ENCODE measurements around the gene GAS7.

DNA sequence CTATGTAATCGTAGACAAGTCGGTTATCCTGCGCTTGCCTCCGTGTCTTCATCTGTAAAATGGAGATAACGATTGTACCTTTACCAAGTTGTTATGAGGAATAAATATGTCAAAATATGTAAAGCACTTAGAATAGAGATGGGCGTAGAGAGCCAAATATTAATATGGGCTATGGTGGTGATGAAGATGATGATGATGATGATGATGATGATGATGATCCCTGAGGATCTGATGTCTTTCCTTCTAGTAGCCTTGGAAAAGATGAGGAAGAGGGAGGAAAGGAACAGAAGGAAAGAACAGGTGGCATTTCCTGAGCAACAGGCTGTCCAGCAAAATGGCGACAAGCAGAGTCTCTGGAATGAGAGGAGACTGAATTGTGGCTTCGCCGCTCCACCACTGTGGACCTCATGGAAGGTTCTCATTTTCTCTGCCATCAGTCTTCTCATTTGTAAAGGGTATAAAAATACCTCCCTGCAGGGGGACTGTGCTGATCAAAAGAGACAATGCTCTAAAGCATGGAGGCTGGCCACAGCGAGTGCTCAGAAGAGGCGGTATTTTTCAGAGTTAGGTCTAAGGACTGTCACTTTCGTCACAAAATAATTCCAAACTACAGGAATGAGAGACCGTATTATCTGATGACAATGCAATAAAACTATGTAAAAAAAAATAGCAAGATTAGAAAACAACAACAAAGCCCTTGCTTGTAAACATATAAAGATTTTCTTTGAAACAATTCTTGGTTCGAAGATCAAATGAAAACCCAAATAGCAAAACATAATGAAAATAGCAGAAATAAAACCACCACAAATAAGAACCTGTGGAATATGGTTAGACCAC lies 276.2 kb downstream of the GAS7 start:
- TF ChIP-seq, protein P1, sequence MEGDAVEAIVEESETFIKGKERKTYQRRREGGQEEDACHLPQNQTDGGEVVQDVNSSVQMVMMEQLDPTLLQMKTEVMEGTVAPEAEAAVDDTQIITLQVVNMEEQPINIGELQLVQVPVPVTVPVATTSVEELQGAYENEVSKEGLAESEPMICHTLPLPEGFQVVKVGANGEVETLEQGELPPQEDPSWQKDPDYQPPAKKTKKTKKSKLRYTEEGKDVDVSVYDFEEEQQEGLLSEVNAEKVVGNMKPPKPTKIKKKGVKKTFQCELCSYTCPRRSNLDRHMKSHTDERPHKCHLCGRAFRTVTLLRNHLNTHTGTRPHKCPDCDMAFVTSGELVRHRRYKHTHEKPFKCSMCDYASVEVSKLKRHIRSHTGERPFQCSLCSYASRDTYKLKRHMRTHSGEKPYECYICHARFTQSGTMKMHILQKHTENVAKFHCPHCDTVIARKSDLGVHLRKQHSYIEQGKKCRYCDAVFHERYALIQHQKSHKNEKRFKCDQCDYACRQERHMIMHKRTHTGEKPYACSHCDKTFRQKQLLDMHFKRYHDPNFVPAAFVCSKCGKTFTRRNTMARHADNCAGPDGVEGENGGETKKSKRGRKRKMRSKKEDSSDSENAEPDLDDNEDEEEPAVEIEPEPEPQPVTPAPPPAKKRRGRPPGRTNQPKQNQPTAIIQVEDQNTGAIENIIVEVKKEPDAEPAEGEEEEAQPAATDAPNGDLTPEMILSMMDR (optimal IDR thresholded peaks at IDR 0.05 in 1 of 3, IDR thresholded peaks at IDR 0.05 in 1 of 3, conservative IDR thresholded peaks at IDR 0.05 in 1 of 3; ENCODE audit: extremely low read depth in 1 of 3, insufficient read depth in 2 of 3, low read length in 3 of 3) = no peak
- TF ChIP-seq EZH2 (IDR thresholded peaks at IDR 0.05; ENCODE audit: low read length) = no peak

Measured in keratinocyte (primary cell).